Measurements from ENCODE around the gene SPRED3.

GRCh38 chr19:38422438-38422837 is 33.9 kb downstream of the SPRED3 start:
- TF ChIP-seq EZH2 (IDR thresholded peaks at IDR 0.05; ENCODE audit: borderline replicate concordance, insufficient read depth, low read depth, low read length, poor library complexity, severe bottlenecking) (no peak), CTCF (IDR thresholded peaks at IDR 0.05) (no peak)

All from B cell (primary cell).